ENCODE data around the gene TMSB10. TPM values are rescaled to one million over a fixed set of nuclear protein-coding genes. Genes with fewer than 3 reads are reported as not detected.

The TMSB10 gene
- total and polyA plus RNA-seq, 2 experiments from 2014 or later: 834 to 2,942 TPM

DNA sequence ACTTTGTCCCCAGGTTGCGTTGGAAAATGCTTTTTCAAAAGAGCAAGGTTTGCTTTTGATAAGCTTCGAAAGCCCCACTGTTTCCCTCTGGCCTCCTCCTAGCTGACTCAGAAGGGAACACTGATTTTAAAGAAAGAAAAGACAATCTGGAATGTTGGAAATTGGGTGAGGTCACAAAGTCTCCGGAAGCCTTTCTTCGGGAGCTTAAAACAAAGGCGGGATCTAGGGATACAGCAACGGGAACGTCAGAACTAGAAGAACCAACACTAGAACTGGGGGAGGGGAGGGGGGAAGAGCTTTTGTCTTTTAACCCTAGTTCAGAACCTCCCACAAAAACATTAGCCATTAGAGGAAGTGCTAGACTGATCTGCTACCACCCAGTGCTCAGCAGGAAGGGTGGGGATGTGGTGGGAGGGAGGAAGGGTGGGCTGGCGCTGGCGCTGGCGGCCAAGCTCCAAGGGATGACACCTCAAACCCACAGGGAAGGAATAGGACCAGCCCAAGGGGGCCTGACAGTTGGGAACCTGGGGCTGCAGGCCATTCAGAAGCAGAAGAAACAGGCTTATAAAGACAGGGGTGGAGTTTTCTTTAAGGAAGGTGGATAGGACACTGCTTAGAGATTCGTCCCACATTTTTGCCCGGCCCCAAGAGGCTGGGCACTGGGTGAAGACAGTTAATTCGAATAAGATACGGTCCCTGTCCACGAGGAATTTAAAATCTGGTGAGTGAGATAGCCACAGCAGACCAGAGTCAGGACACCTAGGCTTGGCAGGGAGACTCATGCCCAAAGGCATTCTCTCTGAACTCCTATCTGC, 1.7 kb downstream of the TMSB10 start:
- H3K4me1 ChIP-seq (ENCODE audit: insufficient read depth): peaks cover 10% of the 10 kb centered on the region
- peak overlapping the region; percentile 24; the same call in 1 of the 2 replicates for H3K27ac Mint-ChIP-seq
- H4K20me1 ChIP-seq (replicated peaks; ENCODE audit: insufficient read depth): no peaks in the 10 kb centered on the region
- H3K27me3 ChIP-seq (ENCODE audit: insufficient read depth): peaks cover 23% of the 10 kb centered on the region
- peak; percentile 16 for ATAC-seq
- peak overlapping the region; percentile 89 for H3K4me3 Mint-ChIP-seq
- peak overlapping the region; percentile 92 for H3K4me2 ChIP-seq
- H3K27ac ChIP-seq (ENCODE audit: low read depth): peak overlapping the region; percentile 52; the same call in 1 of the 2 replicates
- peaks cover 11% of the 10 kb centered on the region for H3K9me2 ChIP-seq (ENCODE audit: insufficient read depth)
- no peak for TF ChIP-seq EZH2phosphoT487 (IDR thresholded peaks at IDR 0.05; ENCODE audit: unreplicated experiment)
- no peak for TF ChIP-seq EZH2 (IDR thresholded peaks at IDR 0.05; ENCODE audit: low read depth, unreplicated experiment)
- TF ChIP-seq ZNF331 (CRISPR knock-in tag; IDR thresholded peaks at IDR 0.05; ENCODE audit: low read depth): no peak
- peak; percentile 65 for TF ChIP-seq POLR2AphosphoS5 (IDR thresholded peaks at IDR 0.05; ENCODE audit: low read depth)
- TF ChIP-seq, protein P1, sequence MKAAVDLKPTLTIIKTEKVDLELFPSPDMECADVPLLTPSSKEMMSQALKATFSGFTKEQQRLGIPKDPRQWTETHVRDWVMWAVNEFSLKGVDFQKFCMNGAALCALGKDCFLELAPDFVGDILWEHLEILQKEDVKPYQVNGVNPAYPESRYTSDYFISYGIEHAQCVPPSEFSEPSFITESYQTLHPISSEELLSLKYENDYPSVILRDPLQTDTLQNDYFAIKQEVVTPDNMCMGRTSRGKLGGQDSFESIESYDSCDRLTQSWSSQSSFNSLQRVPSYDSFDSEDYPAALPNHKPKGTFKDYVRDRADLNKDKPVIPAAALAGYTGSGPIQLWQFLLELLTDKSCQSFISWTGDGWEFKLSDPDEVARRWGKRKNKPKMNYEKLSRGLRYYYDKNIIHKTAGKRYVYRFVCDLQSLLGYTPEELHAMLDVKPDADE (IDR thresholded peaks at IDR 0.05): no peak
- TF ChIP-seq, protein P2, sequence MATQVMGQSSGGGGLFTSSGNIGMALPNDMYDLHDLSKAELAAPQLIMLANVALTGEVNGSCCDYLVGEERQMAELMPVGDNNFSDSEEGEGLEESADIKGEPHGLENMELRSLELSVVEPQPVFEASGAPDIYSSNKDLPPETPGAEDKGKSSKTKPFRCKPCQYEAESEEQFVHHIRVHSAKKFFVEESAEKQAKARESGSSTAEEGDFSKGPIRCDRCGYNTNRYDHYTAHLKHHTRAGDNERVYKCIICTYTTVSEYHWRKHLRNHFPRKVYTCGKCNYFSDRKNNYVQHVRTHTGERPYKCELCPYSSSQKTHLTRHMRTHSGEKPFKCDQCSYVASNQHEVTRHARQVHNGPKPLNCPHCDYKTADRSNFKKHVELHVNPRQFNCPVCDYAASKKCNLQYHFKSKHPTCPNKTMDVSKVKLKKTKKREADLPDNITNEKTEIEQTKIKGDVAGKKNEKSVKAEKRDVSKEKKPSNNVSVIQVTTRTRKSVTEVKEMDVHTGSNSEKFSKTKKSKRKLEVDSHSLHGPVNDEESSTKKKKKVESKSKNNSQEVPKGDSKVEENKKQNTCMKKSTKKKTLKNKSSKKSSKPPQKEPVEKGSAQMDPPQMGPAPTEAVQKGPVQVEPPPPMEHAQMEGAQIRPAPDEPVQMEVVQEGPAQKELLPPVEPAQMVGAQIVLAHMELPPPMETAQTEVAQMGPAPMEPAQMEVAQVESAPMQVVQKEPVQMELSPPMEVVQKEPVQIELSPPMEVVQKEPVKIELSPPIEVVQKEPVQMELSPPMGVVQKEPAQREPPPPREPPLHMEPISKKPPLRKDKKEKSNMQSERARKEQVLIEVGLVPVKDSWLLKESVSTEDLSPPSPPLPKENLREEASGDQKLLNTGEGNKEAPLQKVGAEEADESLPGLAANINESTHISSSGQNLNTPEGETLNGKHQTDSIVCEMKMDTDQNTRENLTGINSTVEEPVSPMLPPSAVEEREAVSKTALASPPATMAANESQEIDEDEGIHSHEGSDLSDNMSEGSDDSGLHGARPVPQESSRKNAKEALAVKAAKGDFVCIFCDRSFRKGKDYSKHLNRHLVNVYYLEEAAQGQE (IDR thresholded peaks at IDR 0.05; ENCODE audit: unreplicated experiment): no peak
- TF ChIP-seq, protein P3, sequence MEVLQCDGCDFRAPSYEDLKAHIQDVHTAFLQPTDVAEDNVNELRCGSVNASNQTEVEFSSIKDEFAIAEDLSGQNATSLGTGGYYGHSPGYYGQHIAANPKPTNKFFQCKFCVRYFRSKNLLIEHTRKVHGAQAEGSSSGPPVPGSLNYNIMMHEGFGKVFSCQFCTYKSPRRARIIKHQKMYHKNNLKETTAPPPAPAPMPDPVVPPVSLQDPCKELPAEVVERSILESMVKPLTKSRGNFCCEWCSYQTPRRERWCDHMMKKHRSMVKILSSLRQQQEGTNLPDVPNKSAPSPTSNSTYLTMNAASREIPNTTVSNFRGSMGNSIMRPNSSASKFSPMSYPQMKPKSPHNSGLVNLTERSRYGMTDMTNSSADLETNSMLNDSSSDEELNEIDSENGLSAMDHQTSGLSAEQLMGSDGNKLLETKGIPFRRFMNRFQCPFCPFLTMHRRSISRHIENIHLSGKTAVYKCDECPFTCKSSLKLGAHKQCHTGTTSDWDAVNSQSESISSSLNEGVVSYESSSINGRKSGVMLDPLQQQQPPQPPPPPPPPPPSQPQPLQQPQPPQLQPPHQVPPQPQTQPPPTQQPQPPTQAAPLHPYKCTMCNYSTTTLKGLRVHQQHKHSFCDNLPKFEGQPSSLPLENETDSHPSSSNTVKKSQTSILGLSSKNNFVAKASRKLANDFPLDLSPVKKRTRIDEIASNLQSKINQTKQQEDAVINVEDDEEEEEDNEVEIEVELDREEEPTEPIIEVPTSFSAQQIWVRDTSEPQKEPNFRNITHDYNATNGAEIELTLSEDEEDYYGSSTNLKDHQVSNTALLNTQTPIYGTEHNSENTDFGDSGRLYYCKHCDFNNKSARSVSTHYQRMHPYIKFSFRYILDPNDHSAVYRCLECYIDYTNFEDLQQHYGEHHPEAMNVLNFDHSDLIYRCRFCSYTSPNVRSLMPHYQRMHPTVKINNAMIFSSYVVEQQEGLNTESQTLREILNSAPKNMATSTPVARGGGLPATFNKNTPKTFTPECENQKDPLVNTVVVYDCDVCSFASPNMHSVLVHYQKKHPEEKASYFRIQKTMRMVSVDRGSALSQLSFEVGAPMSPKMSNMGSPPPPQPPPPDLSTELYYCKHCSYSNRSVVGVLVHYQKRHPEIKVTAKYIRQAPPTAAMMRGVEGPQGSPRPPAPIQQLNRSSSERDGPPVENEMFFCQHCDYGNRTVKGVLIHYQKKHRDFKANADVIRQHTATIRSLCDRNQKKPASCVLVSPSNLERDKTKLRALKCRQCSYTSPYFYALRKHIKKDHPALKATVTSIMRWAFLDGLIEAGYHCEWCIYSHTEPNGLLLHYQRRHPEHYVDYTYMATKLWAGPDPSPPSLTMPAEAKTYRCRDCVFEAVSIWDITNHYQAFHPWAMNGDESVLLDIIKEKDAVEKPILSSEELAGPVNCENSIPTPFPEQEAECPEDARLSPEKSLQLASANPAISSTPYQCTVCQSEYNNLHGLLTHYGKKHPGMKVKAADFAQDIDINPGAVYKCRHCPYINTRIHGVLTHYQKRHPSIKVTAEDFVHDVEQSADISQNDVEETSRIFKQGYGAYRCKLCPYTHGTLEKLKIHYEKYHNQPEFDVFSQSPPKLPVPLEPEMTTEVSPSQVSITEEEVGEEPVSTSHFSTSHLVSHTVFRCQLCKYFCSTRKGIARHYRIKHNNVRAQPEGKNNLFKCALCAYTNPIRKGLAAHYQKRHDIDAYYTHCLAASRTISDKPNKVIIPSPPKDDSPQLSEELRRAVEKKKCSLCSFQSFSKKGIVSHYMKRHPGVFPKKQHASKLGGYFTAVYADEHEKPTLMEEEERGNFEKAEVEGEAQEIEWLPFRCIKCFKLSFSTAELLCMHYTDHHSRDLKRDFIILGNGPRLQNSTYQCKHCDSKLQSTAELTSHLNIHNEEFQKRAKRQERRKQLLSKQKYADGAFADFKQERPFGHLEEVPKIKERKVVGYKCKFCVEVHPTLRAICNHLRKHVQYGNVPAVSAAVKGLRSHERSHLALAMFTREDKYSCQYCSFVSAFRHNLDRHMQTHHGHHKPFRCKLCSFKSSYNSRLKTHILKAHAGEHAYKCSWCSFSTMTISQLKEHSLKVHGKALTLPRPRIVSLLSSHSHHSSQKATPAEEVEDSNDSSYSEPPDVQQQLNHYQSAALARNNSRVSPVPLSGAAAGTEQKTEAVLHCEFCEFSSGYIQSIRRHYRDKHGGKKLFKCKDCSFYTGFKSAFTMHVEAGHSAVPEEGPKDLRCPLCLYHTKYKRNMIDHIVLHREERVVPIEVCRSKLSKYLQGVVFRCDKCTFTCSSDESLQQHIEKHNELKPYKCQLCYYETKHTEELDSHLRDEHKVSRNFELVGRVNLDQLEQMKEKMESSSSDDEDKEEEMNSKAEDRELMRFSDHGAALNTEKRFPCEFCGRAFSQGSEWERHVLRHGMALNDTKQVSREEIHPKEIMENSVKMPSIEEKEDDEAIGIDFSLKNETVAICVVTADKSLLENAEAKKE (CRISPR knock-in tag; IDR thresholded peaks at IDR 0.05): no peak
- peak; percentile 59 for TF ChIP-seq CREB1 (CRISPR knock-in tag; IDR thresholded peaks at IDR 0.05; ENCODE audit: low read depth)
- TF ChIP-seq STAT1 (IDR thresholded peaks at IDR 0.05; ENCODE audit: unreplicated experiment): no peak
- no peak for TF ChIP-seq NANOG (IDR thresholded peaks at IDR 0.05; ENCODE audit: borderline replicate concordance)
- no peak for TF ChIP-seq JUNB (IDR thresholded peaks at IDR 0.05; ENCODE audit: unreplicated experiment)
- TF ChIP-seq, protein P4, sequence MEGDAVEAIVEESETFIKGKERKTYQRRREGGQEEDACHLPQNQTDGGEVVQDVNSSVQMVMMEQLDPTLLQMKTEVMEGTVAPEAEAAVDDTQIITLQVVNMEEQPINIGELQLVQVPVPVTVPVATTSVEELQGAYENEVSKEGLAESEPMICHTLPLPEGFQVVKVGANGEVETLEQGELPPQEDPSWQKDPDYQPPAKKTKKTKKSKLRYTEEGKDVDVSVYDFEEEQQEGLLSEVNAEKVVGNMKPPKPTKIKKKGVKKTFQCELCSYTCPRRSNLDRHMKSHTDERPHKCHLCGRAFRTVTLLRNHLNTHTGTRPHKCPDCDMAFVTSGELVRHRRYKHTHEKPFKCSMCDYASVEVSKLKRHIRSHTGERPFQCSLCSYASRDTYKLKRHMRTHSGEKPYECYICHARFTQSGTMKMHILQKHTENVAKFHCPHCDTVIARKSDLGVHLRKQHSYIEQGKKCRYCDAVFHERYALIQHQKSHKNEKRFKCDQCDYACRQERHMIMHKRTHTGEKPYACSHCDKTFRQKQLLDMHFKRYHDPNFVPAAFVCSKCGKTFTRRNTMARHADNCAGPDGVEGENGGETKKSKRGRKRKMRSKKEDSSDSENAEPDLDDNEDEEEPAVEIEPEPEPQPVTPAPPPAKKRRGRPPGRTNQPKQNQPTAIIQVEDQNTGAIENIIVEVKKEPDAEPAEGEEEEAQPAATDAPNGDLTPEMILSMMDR (conservative IDR thresholded peaks at IDR 0.05; ENCODE audit: low read depth in 2 of 2): no peak
- no peak for TF ChIP-seq ZNF114 (CRISPR knock-in tag; IDR thresholded peaks at IDR 0.05)
- H3K4me1 Mint-ChIP-seq: peaks cover 21% of the 10 kb centered on the region; the same call in 2 of the 3 replicates
- H3K79me2 ChIP-seq (replicated peaks; ENCODE audit: insufficient read depth): peaks cover 7% of the 10 kb centered on the region
- H3F3A ChIP-seq (replicated peaks; ENCODE audit: low read depth): peaks cover 3% of the 10 kb centered on the region; the same call in 1 of the 2 replicates
- H3K9me3 Mint-ChIP-seq: peaks cover 8% of the 10 kb centered on the region; the same call in 2 of the 3 replicates
- no peak overlapping the region for H2AFZ ChIP-seq
- peak; percentile 84 for DNase-seq (ENCODE audit: low spot score)
- H3K36me3 Mint-ChIP-seq (ENCODE audit: low read depth): peaks cover 35% of the 10 kb centered on the region
- peaks cover 27% of the 10 kb centered on the region for H3K27me3 Mint-ChIP-seq (ENCODE audit: insufficient read depth, low read depth, poor library complexity)
- H3K36me3 ChIP-seq (ENCODE audit: insufficient read depth): no peaks in the 10 kb centered on the region
- peak overlapping the region; percentile 95 for H3K4me3 ChIP-seq

Data from GM23338 (cell line).